ENCODE measurements around the gene TP63.

Gene TP63

DNA sequence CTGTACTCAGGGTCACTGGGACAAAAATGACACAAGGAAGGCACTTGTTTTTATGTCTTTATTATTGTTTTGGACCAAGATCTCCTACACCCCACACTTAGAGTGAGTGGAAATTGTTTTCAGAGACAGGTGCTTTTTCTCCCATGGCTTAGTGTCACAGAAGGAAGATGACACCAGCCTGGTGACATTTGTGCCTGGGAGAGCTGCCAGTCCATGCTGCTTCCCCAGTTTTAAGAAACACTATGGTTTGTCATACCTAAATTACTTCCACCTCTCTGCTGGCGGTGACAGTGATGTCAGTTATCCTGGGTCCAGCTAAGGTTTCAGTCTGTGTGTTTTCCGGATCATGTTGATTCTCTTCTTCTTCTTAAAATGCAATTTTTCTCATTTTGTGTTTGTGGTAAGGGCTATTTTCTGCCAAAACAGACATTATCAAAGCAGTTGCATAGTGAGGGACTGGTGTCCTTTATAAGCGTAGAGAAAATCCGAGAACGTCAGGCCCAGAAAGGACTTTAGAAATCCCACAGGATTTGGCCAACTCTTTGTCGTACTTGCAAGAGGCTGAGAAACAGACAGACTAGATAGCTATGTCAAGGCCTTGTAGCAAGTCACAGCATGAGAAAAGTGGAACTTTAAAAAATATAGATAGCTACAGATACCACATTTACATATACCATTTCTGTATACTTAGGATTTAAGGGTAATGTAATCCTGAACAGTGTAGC lies 149.5 kb downstream of the TP63 start:
- TF ChIP-seq, protein P1, sequence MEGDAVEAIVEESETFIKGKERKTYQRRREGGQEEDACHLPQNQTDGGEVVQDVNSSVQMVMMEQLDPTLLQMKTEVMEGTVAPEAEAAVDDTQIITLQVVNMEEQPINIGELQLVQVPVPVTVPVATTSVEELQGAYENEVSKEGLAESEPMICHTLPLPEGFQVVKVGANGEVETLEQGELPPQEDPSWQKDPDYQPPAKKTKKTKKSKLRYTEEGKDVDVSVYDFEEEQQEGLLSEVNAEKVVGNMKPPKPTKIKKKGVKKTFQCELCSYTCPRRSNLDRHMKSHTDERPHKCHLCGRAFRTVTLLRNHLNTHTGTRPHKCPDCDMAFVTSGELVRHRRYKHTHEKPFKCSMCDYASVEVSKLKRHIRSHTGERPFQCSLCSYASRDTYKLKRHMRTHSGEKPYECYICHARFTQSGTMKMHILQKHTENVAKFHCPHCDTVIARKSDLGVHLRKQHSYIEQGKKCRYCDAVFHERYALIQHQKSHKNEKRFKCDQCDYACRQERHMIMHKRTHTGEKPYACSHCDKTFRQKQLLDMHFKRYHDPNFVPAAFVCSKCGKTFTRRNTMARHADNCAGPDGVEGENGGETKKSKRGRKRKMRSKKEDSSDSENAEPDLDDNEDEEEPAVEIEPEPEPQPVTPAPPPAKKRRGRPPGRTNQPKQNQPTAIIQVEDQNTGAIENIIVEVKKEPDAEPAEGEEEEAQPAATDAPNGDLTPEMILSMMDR (IDR thresholded peaks at IDR 0.05) = no peak
- DNase-seq (ENCODE audit: low spot score) = no peak
- Histone ChIP-seq H3K27ac (no peak overlapping the region), H3K4me3 (no peak overlapping the region)

DNA sequence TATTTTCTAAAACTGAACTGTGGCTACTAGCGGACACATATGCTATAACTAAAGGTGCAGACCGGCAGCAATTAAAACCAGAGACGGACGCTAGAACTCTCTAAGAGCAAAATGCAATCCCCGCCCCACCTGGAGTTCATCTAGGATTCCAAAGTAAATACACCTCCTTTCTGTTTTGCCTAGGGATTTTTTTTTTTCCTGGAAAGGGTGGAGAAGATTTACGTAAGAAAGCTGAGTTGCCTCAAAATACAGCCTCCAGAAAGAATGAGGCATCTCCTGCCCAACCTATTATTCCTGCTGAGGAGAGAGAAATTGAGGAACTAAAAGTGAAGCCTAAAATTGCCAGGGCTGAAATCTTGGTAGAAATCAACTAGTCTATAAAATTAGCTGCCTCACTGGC lies 150.2 kb downstream of the TP63 start:
- Histone ChIP-seq H3K27ac (no peak overlapping the region), H3K4me3 (no peak overlapping the region)
- TF ChIP-seq, protein P1 (IDR thresholded peaks at IDR 0.05) = no peak
- DNase-seq (ENCODE audit: low spot score) = no peak

DNA sequence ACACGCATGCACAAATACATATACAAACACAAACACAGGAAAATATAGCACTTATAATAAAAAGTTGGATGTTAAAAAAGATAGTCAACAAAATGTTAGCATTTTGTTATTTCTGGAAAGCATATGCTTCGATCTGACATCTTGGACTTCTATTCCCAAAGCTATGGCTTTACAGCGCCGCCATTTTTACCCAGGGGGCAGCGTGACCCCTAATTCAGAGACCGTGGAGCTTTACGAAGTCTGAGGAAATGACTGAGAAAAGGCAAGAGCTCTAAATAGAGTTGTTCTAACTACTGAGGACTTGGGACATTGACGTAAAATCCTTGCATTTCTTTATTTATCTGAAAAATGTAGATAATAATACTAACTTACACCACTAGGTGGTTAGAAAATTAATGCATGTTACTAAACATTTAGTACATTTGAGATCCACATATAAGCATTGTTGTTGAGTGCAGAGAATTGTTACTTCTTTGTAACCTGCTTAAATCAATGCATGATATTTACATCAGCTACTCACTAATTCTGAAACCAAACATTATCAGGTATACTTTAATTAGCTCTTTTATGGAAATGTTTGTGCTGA lies 155.4 kb downstream of the TP63 start:
- H3K27ac ChIP-seq = no peak overlapping the region

DNA sequence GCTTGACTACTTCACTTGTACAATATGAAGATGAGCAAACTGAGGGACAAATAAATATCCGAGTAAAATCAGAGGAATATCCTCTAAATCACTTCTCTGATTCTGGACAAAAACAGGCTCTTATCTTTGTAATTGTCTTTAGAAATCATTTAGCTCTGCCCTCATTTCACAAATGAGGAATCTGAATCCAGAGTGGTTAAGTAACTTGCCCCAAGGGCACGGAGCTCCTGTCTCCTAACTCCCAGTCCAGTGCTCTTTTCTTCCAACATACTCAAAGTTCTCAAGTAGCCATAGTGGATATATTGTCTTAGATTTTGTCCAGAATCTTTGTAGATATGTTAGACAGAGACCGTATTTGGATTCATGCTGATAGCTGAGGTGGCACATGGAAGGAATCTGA lies 156.0 kb downstream of the TP63 start:
- TF ChIP-seq, protein P1 (IDR thresholded peaks at IDR 0.05) = no peak
- H3K4me3 ChIP-seq = no peak overlapping the region
- DNase-seq (ENCODE audit: low spot score) = no peak
- no peak overlapping the region for H3K27ac ChIP-seq

More for the DNA sequence above, 155.4 kb downstream of the TP63 start:
- DNase-seq (ENCODE audit: low spot score) = no peak
- TF ChIP-seq, protein P1 (IDR thresholded peaks at IDR 0.05) = no peak
- H3K4me3 ChIP-seq = no peak overlapping the region

DNA sequence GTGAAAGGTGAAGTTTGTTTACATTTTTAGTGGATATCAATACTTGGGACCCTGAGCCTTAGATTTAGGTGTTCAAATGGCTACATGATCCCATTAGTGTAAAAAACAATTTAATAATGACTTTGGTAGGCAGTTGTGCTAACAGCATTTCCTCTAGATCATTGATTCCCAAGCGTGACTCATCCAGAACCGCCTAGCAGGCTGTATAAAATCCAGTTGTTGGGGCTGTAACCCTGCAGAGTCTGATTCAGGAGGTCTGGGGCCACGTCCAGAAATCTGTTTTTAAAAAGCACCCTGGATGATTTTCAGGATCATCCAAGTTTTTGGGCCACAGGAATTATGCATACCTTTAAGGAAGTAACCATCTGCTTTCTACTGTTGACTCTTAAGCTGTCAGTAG lies 156.4 kb downstream of the TP63 start:
- Histone ChIP-seq H3K4me3 (no peak overlapping the region), H3K27ac (no peak overlapping the region)
- TF ChIP-seq, protein P1 (IDR thresholded peaks at IDR 0.05) = no peak
- DNase-seq (ENCODE audit: low spot score) = no peak

DNA sequence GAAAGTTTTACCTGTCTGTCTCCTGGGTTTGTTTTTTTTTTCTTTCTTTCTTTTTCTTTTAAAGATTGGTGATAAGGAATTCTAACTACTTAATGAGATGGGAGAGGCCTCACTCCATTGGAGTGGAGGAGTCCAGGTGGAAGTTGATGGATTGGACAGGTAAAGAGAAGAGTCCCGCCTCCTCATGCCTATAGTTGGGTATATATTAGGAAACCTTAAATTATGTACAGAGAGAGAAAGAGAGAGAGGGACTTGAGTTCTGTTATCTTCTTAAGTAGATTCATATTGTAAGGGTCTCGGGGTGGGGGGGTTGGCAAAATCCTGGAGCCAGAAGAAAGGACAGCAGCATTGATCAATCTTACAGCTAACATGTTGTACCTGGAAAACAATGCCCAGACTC lies 158.2 kb downstream of the TP63 start:
- no peak for DNase-seq (ENCODE audit: low spot score)
- Histone ChIP-seq H3K27ac (no peak overlapping the region), H3K4me3 (no peak overlapping the region)

More for the DNA sequence above, 158.2 kb downstream of the TP63 start:
- TF ChIP-seq, protein P1 (IDR thresholded peaks at IDR 0.05) = no peak

Measured in coronary artery (tissue), 2 donors.